ENCODE measurements around the gene ASTN2. TPM values are rescaled to one million over a fixed set of nuclear protein-coding genes. Genes with fewer than 3 reads are reported as not detected.

Gene ASTN2
- total RNA-seq, 1 donor from 2014 or later: 29.0 TPM

DNA sequence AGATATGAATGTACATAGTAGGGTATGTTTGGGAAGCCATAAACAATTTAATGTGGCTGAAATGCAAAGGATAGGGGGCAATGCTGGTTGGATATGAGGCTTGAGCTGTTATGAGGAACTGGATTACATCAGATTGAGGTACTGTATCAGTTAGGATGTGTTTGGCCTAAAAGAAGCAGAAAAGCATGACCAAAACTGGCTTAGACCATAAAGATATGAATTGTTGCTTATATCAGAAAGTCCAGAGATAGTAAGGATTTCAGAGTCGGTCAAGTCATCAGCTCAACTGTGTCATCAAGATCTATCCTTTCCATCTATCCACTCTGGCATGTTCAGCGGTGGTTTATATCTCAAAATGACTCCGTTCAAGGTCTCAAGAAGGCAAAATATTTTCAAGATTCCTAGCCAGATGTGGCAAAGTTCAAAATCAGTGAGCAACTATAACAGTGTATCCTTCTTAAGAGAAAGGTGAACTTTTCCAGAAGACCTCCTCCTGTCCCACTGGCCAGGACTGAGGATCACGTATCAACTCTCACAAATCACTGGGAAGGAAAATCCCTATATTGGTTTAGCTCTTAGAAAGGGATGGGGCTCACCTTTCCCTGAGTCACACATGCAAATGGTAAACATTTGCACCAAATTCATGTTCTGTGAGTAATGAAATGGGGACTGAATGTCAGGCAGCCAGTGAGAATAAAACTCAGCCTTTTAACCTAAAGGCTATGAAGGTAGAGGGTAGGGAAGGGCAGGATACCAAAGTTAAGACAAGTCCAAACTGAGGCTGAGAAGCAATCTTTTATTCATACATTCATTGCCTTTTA is 469.9 kb downstream of the ASTN2 start:
- Mint-ChIP-seq H3K4me1 (ENCODE audit: low read depth) (no peaks in the 10 kb centered on the region), H3K27me3 (no peaks in the 10 kb centered on the region)
- DNase-seq (ENCODE audit: low spot score, unreplicated experiment): no peak

DNA sequence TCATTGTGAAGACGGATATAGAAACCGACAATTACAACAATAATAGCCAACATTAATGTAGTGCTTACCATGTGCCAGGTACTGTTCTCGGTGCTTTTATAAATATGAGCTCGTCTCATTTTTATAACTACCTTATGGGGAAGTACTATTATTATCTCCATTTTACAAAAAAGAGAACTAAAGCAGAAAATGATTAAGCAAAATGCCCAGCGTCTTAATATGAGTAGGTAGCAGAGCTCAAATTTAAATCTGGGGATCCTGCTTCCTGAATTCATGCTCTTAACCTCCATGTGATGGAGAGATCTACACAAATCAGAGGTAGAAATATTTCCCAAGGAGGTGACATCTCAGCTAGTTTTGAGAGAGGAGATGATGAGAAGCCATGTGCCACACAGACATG is 470.9 kb downstream of the ASTN2 start:
- no peaks in the 10 kb centered on the region for H3K27me3 Mint-ChIP-seq
- TF ChIP-seq, protein P1, sequence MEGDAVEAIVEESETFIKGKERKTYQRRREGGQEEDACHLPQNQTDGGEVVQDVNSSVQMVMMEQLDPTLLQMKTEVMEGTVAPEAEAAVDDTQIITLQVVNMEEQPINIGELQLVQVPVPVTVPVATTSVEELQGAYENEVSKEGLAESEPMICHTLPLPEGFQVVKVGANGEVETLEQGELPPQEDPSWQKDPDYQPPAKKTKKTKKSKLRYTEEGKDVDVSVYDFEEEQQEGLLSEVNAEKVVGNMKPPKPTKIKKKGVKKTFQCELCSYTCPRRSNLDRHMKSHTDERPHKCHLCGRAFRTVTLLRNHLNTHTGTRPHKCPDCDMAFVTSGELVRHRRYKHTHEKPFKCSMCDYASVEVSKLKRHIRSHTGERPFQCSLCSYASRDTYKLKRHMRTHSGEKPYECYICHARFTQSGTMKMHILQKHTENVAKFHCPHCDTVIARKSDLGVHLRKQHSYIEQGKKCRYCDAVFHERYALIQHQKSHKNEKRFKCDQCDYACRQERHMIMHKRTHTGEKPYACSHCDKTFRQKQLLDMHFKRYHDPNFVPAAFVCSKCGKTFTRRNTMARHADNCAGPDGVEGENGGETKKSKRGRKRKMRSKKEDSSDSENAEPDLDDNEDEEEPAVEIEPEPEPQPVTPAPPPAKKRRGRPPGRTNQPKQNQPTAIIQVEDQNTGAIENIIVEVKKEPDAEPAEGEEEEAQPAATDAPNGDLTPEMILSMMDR (IDR thresholded peaks at IDR 0.05; ENCODE audit: unreplicated experiment): no peak

More for the DNA sequence above, 469.9 kb downstream of the ASTN2 start:
- no peaks in the 10 kb centered on the region for H3K9me3 Mint-ChIP-seq (ENCODE audit: low read depth)
- TF ChIP-seq, protein P1 (IDR thresholded peaks at IDR 0.05; ENCODE audit: unreplicated experiment): no peak
- no peaks in the 10 kb centered on the region for H3K36me3 Mint-ChIP-seq (ENCODE audit: insufficient read depth)
- no peak overlapping the region for H3K4me3 Mint-ChIP-seq (ENCODE audit: low read depth)
- no peak overlapping the region for H3K27ac Mint-ChIP-seq

DNA sequence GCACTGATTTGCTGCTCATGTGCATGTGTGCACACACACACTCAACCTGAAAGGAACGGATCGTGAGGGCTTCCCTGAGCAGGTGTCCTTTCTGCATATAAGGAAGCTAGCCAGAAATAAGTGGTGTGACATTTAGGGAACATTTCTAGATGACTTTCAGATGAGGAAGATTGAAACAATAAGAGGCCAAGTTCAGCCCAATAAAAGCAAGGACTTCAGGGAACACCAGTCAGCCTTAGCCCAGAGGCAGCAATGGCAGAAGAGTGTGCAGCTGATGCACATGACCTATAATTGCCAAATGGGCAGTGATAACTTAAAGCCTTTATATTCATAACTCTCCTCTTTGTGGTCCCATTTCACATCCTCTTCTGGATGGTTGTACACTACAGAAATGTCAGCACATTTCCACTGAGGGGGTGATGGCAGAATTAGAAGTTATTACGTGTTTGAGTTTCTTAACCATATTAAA is 472.2 kb downstream of the ASTN2 start:
- Mint-ChIP-seq H3K9me3 (ENCODE audit: low read depth) (no peaks in the 10 kb centered on the region), H3K27me3 (no peaks in the 10 kb centered on the region), H3K36me3 (ENCODE audit: insufficient read depth) (no peaks in the 10 kb centered on the region), H3K4me3 (ENCODE audit: low read depth) (no peak overlapping the region), H3K27ac (no peak overlapping the region), H3K4me1 (ENCODE audit: low read depth) (no peaks in the 10 kb centered on the region)
- TF ChIP-seq, protein P1 (IDR thresholded peaks at IDR 0.05; ENCODE audit: unreplicated experiment): no peak
- DNase-seq (ENCODE audit: low spot score, unreplicated experiment): no peak

More for the DNA sequence above, 470.9 kb downstream of the ASTN2 start:
- Mint-ChIP-seq H3K27ac (no peak overlapping the region), H3K9me3 (ENCODE audit: low read depth) (no peaks in the 10 kb centered on the region), H3K4me3 (ENCODE audit: low read depth) (no peak overlapping the region), H3K4me1 (ENCODE audit: low read depth) (no peaks in the 10 kb centered on the region), H3K36me3 (ENCODE audit: insufficient read depth) (no peaks in the 10 kb centered on the region)
- DNase-seq (ENCODE audit: low spot score, unreplicated experiment): no peak

DNA sequence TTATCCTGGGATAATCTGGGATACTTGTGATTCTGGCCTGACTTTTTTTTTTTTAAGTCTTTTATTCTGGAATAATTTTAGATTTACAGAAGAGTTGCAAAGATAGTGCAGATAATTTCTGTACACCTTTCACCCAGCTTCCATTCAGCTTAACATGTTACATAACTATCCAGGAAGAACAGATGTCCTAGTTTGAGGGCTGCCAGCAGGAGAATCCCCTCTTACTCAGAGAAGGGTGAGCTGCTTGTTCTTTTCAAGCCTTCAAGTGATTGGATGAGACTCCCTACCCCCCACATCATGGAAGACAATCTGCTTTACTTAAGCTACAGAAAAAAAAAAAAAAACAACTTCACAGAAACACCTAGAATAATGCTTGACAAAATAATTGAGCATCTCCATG is 473.6 kb downstream of the ASTN2 start:
- Mint-ChIP-seq H3K4me1 (ENCODE audit: low read depth) (no peaks in the 10 kb centered on the region), H3K27ac (no peak overlapping the region), H3K4me3 (ENCODE audit: low read depth) (no peak overlapping the region)

DNA sequence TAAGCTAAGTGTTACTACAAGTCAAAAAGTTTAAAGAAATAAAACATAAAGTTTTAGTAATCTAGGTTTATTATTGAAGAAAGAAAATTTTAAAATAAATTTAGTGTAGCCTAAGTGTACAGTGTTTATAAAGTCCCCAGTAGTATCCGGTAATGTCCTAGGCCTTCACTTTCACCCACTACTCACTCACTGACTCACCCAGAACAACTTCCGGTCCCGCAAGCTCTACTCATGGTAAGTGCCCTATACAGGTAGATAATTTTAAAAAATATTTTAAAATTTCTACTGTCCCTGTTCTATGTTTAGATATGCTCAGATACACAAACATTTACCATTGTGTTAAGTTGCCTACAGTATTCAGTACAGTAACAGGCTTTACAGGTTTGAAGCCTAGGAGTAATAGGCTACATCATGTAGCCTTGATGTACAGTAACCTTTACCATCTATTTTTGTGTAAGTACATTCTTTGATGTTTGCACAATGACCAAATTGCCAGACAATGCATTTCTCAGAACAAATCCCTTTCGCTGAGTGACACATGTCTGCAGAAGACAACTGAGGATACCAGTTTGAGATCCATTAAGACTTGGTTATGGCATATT is 474.1 kb downstream of the ASTN2 start:
- Mint-ChIP-seq H3K27me3 (no peaks in the 10 kb centered on the region), H3K36me3 (ENCODE audit: insufficient read depth) (no peaks in the 10 kb centered on the region), H3K4me3 (ENCODE audit: low read depth) (no peak overlapping the region), H3K9me3 (ENCODE audit: low read depth) (peaks cover 3% of the 10 kb centered on the region), H3K27ac (no peak overlapping the region), H3K4me1 (ENCODE audit: low read depth) (no peaks in the 10 kb centered on the region)
- no peak for DNase-seq (ENCODE audit: low spot score, unreplicated experiment)
- TF ChIP-seq, protein P1 (IDR thresholded peaks at IDR 0.05; ENCODE audit: unreplicated experiment): no peak

More for the DNA sequence above, 473.6 kb downstream of the ASTN2 start:
- Mint-ChIP-seq H3K9me3 (ENCODE audit: low read depth) (peaks cover under 1% of the 10 kb centered on the region), H3K36me3 (ENCODE audit: insufficient read depth) (no peaks in the 10 kb centered on the region), H3K27me3 (no peaks in the 10 kb centered on the region)
- no peak for DNase-seq (ENCODE audit: low spot score, unreplicated experiment)
- TF ChIP-seq, protein P1 (IDR thresholded peaks at IDR 0.05; ENCODE audit: unreplicated experiment): no peak

All from progenitor cell of endocrine pancreas (in vitro differentiated cells).